Measurements from ENCODE around the gene NMT1.

Gene NMT1

GRCh38 chr17:45110676-45111611 is 49.8 kb downstream of the NMT1 start:
- DNase-seq (ENCODE audit: insufficient read length, low spot score) (no peak), FAIRE-seq (no peak)
- TF ChIP-seq CTCF (IDR thresholded peaks at IDR 0.05; ENCODE audit: insufficient read depth, missing control alignments): no peak

GRCh38 chr17:45111850-45112249 is 50.7 kb downstream of the NMT1 start:
- DNase-seq (ENCODE audit: insufficient read length, low spot score) (no peak), FAIRE-seq (no peak)
- TF ChIP-seq CTCF (IDR thresholded peaks at IDR 0.05; ENCODE audit: insufficient read depth, missing control alignments): no peak

GRCh38 chr17:45112559-45113423 is 51.7 kb downstream of the NMT1 start:
- no peak for TF ChIP-seq CTCF (IDR thresholded peaks at IDR 0.05; ENCODE audit: insufficient read depth, missing control alignments)
- FAIRE-seq (no peak), DNase-seq (ENCODE audit: insufficient read length, low spot score) (no peak)

- DNase-seq (ENCODE audit: insufficient read length, low spot score) (no peak), FAIRE-seq (no peak)
- no peak for TF ChIP-seq CTCF (IDR thresholded peaks at IDR 0.05; ENCODE audit: insufficient read depth, missing control alignments)
Observed at GRCh38 chr17:45113424-45113754, 52.3 kb downstream of the NMT1 start.

- no peak for TF ChIP-seq CTCF (IDR thresholded peaks at IDR 0.05; ENCODE audit: insufficient read depth, missing control alignments)
- DNase-seq (ENCODE audit: insufficient read length, low spot score): no peak
- no peak for FAIRE-seq
Observed at GRCh38 chr17:45114117-45114932, 53.2 kb downstream of the NMT1 start.

GRCh38 chr17:45115015-45115625 is 54.0 kb downstream of the NMT1 start:
- TF ChIP-seq CTCF (IDR thresholded peaks at IDR 0.05; ENCODE audit: insufficient read depth, missing control alignments): no peak
- DNase-seq (ENCODE audit: insufficient read length, low spot score): no peak
- no peak for FAIRE-seq
